Kasumi-1 (cell line): ENCODE results near the gene PCDHGA2.
"Not testable (repeated sequence)": the region's sequence is repeated elsewhere in the genome, so short reads cannot be mapped to it uniquely, and the experiment has no call there.

ENCODE experiments used
- DNase-seq, 2 experiments: peaks; one replicate each; lab custom pipeline; 2025; lab: John Stamatoyannopoulos, UW

Gene PCDHGA2

GRCh38 chr5:141383345-141383744 is 44.8 kb downstream of the PCDHGA2 start:
- DNase-seq = no peak

- DNase-seq = no peak
These were observed 46.1 kb downstream of the PCDHGA2 start for GRCh38 chr5:141384471-141385267.

DNA sequence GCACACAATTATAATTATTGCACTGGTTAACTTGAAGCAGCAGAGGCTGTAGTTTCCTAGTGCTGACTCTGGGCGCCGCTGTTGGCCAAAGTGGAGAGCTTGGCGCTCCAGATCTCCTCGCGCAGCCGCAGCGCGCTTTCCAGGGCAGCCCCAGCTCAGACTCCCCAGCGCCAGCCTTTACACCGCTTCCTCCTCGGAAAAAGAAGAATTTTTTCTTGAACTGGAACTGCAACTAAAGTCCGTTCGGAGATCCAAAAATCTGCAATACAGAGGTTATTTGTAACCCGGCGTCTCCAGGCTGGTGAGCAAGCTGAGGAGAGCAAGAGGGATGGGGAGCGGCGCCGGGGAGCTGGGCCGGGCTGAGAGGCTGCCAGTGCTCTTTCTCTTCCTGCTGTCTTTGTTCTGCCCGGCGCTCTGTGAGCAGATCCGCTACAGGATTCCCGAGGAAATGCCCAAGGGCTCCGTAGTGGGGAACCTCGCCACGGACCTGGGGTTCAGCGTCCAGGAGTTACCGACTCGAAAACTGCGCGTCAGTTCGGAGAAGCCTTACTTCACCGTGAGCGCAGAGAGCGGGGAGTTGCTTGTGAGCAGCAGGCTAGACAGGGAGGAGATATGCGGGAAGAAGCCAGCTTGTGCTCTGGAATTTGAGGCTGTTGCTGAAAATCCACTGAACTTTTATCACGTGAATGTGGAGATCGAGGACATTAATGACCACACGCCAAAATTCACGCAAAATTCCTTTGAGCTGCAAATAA is 49.2 kb downstream of the PCDHGA2 start, which contains the start of gene PCDHGB4:
Gene PCDHGB4, plus strand, starts transcription at position 142 of the 755 bp plus-strand sequence. Its CDS starts 187 bp downstream, at position 329.
- not testable (repeated sequence) for DNase-seq

GRCh38 chr5:141388661-141389060 is 50.1 kb downstream of the PCDHGA2 start:
- no peak for DNase-seq

DNA sequence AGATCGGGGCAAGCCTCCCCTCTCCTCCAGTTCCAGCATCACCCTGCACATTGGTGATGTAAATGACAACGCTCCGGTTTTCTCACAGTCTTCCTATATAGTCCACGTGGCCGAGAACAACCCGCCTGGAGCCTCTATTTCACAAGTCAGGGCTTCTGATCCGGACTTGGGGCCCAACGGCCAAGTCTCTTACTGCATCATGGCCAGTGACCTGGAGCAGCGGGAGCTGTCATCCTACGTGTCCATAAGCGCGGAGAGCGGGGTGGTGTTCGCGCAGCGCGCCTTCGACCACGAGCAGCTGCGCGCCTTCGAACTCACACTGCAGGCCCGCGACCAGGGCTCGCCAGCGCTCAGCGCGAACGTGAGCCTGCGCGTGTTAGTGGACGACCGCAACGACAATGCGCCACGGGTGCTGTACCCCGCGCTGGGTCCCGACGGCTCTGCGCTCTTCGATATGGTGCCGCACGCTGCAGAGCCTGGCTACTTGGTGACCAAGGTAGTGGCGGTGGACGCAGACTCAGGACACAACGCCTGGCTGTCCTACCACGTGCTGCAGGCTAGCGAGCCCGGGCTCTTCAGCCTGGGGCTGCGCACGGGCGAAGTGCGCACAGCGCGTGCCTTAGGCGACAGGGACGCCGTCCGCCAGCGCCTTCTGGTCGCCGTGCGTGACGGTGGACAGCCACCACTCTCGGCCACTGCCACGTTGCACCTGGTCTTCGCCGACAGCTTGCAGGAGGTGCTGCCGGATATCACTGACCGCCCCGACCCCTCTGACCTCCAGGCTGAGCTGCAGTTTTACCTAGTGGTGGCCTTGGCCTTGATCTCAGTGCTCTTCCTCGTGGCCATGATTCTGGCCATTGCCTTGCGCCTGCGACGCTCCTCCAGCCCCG is 50.8 kb downstream of the PCDHGA2 start:
- DNase-seq = no peak

DNA sequence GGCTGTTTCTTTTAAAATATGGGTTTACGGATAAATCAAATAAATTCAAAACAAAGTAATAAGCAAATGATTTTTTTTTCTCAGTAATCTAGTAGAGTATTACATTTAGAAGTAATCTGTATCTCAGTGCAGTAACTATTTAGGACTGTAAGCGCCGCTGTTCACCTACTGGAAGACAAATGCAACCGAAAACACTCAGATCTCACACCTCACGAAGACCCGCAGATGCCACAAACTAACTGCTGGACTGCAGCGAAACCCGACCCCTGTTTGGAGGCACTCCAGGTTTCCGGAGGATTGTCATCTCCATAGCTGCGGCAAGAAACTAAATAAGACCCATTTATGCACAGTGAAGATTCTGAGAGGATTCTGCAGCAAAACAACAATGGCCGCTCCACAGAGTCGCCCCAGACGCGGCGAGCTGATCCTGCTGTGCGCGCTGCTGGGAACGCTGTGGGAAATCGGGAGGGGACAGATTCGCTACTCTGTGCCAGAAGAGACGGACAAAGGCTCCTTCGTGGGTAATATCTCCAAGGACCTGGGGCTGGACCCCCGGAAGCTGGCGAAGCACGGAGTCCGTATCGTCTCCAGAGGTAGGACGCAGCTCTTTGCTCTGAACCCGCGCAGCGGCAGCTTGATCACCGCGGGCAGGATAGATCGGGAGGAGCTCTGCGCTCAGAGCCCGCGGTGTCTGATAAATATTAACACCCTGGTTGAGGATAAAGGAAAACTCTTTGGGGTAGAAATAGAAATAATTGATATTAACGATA is 54.1 kb downstream of the PCDHGA2 start, which contains the start of gene PCDHGA8:
Gene PCDHGA8, plus strand, starts transcription at position 205 of the 770 bp plus-strand sequence. Its CDS starts 181 bp downstream, at position 386.
- no peak for DNase-seq
